ENCODE results near the gene IQGAP3. TPM values are rescaled to one million over a fixed set of nuclear protein-coding genes. Genes with fewer than 3 reads are reported as not detected.

The IQGAP3 gene
- total RNA-seq, 1 donor from 2014 or later = 11.2 TPM

- peak within 1 kb of the TSS; percentile 88 for H3K4me3 Mint-ChIP-seq
- peak within 1 kb of the TSS; percentile 98 for H3K27ac Mint-ChIP-seq
- H3K9me3 Mint-ChIP-seq = no peaks in the 10 kb centered on the region
- H3K36me3 Mint-ChIP-seq (ENCODE audit: low read depth) = peaks cover 36% of the 10 kb centered on the region
- intact Hi-C loops (cut with micrococcal nuclease) = loop anchor here (1.0 to 2.0 kb wide), 4 partner anchors 10 to 144 kb away; partner anchors contain the start of gene NAXE
- peak; percentile 95 for DNase-seq
- no peaks in the 10 kb centered on the region for H3K27me3 Mint-ChIP-seq
- peaks cover 33% of the 10 kb centered on the region for H3K4me1 Mint-ChIP-seq
Measured at GRCh38 chr1:156601122-156601830, 28.9 kb upstream of the IQGAP3 start, which contains the start of gene GPATCH4. Gene GPATCH4, minus strand, starts transcription at chr1:156601479.

- DNase-seq = peak; percentile 62
- Mint-ChIP-seq H3K27ac (peak overlapping the region; percentile 98), H3K27me3 (no peaks in the 10 kb centered on the region), H3K4me1 (peaks cover 33% of the 10 kb centered on the region), H3K9me3 (no peaks in the 10 kb centered on the region), H3K4me3 (peak overlapping the region; percentile 88), H3K36me3 (ENCODE audit: low read depth) (peaks cover 41% of the 10 kb centered on the region)
- intact Hi-C loops (cut with micrococcal nuclease) = loop anchor here (1.0 to 2.0 kb wide), 5 partner anchors 8 to 144 kb away; partner anchors contain the start of gene NAXE
Measured at GRCh38 chr1:156600733-156601121, 28.4 kb upstream of the IQGAP3 start.

- intact Hi-C loops (cut with micrococcal nuclease) = loop anchor here (1.0 to 2.0 kb wide), 3 partner anchors 8 to 143 kb away; no protein-coding TSS in a partner anchor
- peak; percentile 64 for DNase-seq
- Mint-ChIP-seq H3K9me3 (no peaks in the 10 kb centered on the region), H3K27me3 (no peaks in the 10 kb centered on the region), H3K36me3 (ENCODE audit: low read depth) (peaks cover 50% of the 10 kb centered on the region), H3K4me1 (peaks cover 36% of the 10 kb centered on the region), H3K27ac (peak overlapping the region; percentile 98), H3K4me3 (peak overlapping the region; percentile 88)
Measured at GRCh38 chr1:156599811-156600210, 27.4 kb upstream of the IQGAP3 start.

- peak; percentile 53 for DNase-seq
- H3K4me3 Mint-ChIP-seq = no peak overlapping the region
- no peaks in the 10 kb centered on the region for H3K27me3 Mint-ChIP-seq
- peaks cover 53% of the 10 kb centered on the region for H3K36me3 Mint-ChIP-seq (ENCODE audit: low read depth)
- H3K27ac Mint-ChIP-seq = peak overlapping the region; percentile 22
- no peaks in the 10 kb centered on the region for H3K9me3 Mint-ChIP-seq
- peaks cover 36% of the 10 kb centered on the region for H3K4me1 Mint-ChIP-seq
- intact Hi-C loops (cut with micrococcal nuclease) = no loop called here
Measured at GRCh38 chr1:156598731-156599432, 26.5 kb upstream of the IQGAP3 start.

- Mint-ChIP-seq H3K9me3 (no peaks in the 10 kb centered on the region), H3K27ac (no peak overlapping the region), H3K4me3 (no peak overlapping the region), H3K36me3 (ENCODE audit: low read depth) (peaks cover 55% of the 10 kb centered on the region), H3K27me3 (no peaks in the 10 kb centered on the region), H3K4me1 (peaks cover 36% of the 10 kb centered on the region)
- intact Hi-C loops (cut with micrococcal nuclease) = no loop called here
- peak; percentile 54 for DNase-seq
Measured at GRCh38 chr1:156598125-156598524, 25.8 kb upstream of the IQGAP3 start.

- Mint-ChIP-seq H3K36me3 (ENCODE audit: low read depth) (peaks cover 60% of the 10 kb centered on the region), H3K27me3 (no peaks in the 10 kb centered on the region), H3K27ac (no peak overlapping the region)
Measured at GRCh38 chr1:156596426-156596825, 24.1 kb upstream of the IQGAP3 start.

GRCh38 chr1:156595016-156595415, 22.7 kb upstream of the IQGAP3 start:
- peaks cover 34% of the 10 kb centered on the region for H3K4me1 Mint-ChIP-seq
- DNase-seq = no peak
- intact Hi-C loops (cut with micrococcal nuclease) = no loop called here
- no peak overlapping the region for H3K4me3 Mint-ChIP-seq
- H3K27ac Mint-ChIP-seq = no peak overlapping the region
- H3K36me3 Mint-ChIP-seq (ENCODE audit: low read depth) = peaks cover 55% of the 10 kb centered on the region
- H3K9me3 Mint-ChIP-seq = no peaks in the 10 kb centered on the region
- H3K27me3 Mint-ChIP-seq = no peaks in the 10 kb centered on the region

More at GRCh38 chr1:156596426-156596825, 24.1 kb upstream of the IQGAP3 start:
- Mint-ChIP-seq H3K4me1 (peaks cover 33% of the 10 kb centered on the region), H3K4me3 (no peak overlapping the region), H3K9me3 (no peaks in the 10 kb centered on the region)
- peak; percentile 51 for DNase-seq
- intact Hi-C loops (cut with micrococcal nuclease) = no loop called here

GRCh38 chr1:156594190-156594589, 21.8 kb upstream of the IQGAP3 start:
- Mint-ChIP-seq H3K36me3 (ENCODE audit: low read depth) (peaks cover 50% of the 10 kb centered on the region), H3K9me3 (no peaks in the 10 kb centered on the region), H3K4me3 (no peak overlapping the region), H3K27me3 (no peaks in the 10 kb centered on the region), H3K27ac (no peak overlapping the region), H3K4me1 (peaks cover 29% of the 10 kb centered on the region)
- no peak for DNase-seq
- intact Hi-C loops (cut with micrococcal nuclease) = no loop called here

GRCh38 chr1:156593661-156593989, 21.3 kb upstream of the IQGAP3 start:
- Mint-ChIP-seq H3K36me3 (ENCODE audit: low read depth) (peaks cover 46% of the 10 kb centered on the region), H3K4me3 (no peak overlapping the region), H3K27me3 (no peaks in the 10 kb centered on the region), H3K4me1 (peaks cover 26% of the 10 kb centered on the region), H3K9me3 (no peaks in the 10 kb centered on the region), H3K27ac (no peak overlapping the region)
- no peak for DNase-seq
- intact Hi-C loops (cut with micrococcal nuclease) = no loop called here

- peaks cover 23% of the 10 kb centered on the region for H3K4me1 Mint-ChIP-seq
- H3K4me3 Mint-ChIP-seq = peak overlapping the region; percentile 86
- H3K36me3 Mint-ChIP-seq (ENCODE audit: low read depth) = peaks cover 41% of the 10 kb centered on the region
- peak overlapping the region; percentile 67 for H3K27ac Mint-ChIP-seq
- intact Hi-C loops (cut with micrococcal nuclease) = no loop called here
- no peaks in the 10 kb centered on the region for H3K9me3 Mint-ChIP-seq
- peak; percentile 56 for DNase-seq
- H3K27me3 Mint-ChIP-seq = no peaks in the 10 kb centered on the region
Measured at GRCh38 chr1:156592910-156593660, 20.7 kb upstream of the IQGAP3 start.

- Mint-ChIP-seq H3K27me3 (no peaks in the 10 kb centered on the region), H3K27ac (peak overlapping the region; percentile 78), H3K36me3 (ENCODE audit: low read depth) (peaks cover 33% of the 10 kb centered on the region), H3K4me3 (peak overlapping the region; percentile 86), H3K9me3 (no peaks in the 10 kb centered on the region), H3K4me1 (peaks cover 23% of the 10 kb centered on the region)
- intact Hi-C loops (cut with micrococcal nuclease) = no loop called here
- DNase-seq = peak; percentile 54
Measured at GRCh38 chr1:156592158-156592909, 20.0 kb upstream of the IQGAP3 start.

GRCh38 chr1:156591432-156592157, 19.2 kb upstream of the IQGAP3 start, which contains the start of gene NAXE:
Gene NAXE, plus strand, starts transcription at chr1:156591776. Its CDS starts 29 bp downstream, at chr1:156591805.
- peaks cover 26% of the 10 kb centered on the region for H3K36me3 Mint-ChIP-seq (ENCODE audit: low read depth)
- DNase-seq = peak; percentile 94
- peaks cover 19% of the 10 kb centered on the region for H3K4me1 Mint-ChIP-seq
- no peaks in the 10 kb centered on the region for H3K27me3 Mint-ChIP-seq
- no peaks in the 10 kb centered on the region for H3K9me3 Mint-ChIP-seq
- peak within 1 kb of the TSS; percentile 85 for H3K27ac Mint-ChIP-seq
- H3K4me3 Mint-ChIP-seq = peak within 1 kb of the TSS; percentile 86
- intact Hi-C loops (cut with micrococcal nuclease) = loop anchor here (1.0 kb wide), 1 partner anchor 10 kb away; the partner anchor contains the start of gene GPATCH4

GRCh38 chr1:156591181-156591431, 18.7 kb upstream of the IQGAP3 start:
- H3K27ac Mint-ChIP-seq = peak overlapping the region; percentile 85
- peaks cover 19% of the 10 kb centered on the region for H3K4me1 Mint-ChIP-seq
- H3K27me3 Mint-ChIP-seq = no peaks in the 10 kb centered on the region
- peaks cover 23% of the 10 kb centered on the region for H3K36me3 Mint-ChIP-seq (ENCODE audit: low read depth)
- H3K4me3 Mint-ChIP-seq = peak overlapping the region; percentile 86
- intact Hi-C loops (cut with micrococcal nuclease) = loop anchor here (1.0 kb wide), 1 partner anchor 10 kb away; the partner anchor contains the start of gene GPATCH4
- no peak for DNase-seq
- H3K9me3 Mint-ChIP-seq = no peaks in the 10 kb centered on the region
